ENCODE data around the gene EPHA10.

GRCh38 chr1:37808369-37809319 lies 43.7 kb upstream of the EPHA10 start:
- TF ChIP-seq CTCF (IDR thresholded peaks at IDR 0.05): no peak
- no peak for TF ChIP-seq NR3C1 (CRISPR knock-in tag; conservative IDR thresholded peaks at IDR 0.05; ENCODE audit: low read depth)
- no peak for TF ChIP-seq PRDM15 (CRISPR knock-in tag; IDR thresholded peaks at IDR 0.05)
- TF ChIP-seq EMX1 (CRISPR knock-in tag; IDR thresholded peaks at IDR 0.05): no peak
- no peak for TF ChIP-seq ZBTB21 (CRISPR knock-in tag; IDR thresholded peaks at IDR 0.05; ENCODE audit: borderline replicate concordance)

Data from WTC11 (cell line).